Erythroblast (primary cell): Measurements from ENCODE around the gene ZFYVE21.

Source experiments
- GATA1 ChIP-seq: IDR thresholded peaks from 2 replicates; pipeline ENCODE4 v1.6.1; 2011; ENCODE audit warnings: low read depth, mild to moderate bottlenecking, control low read depth, low read length, moderate library complexity
- POLR2A ChIP-seq: IDR thresholded peaks from 2 replicates; pipeline ENCODE4 v1.6.1; 2011; ENCODE audit warnings: mild to moderate bottlenecking, low read length

GRCh38 chr14:103703433-103704385 lies 11.9 kb upstream of the ZFYVE21 start:
- no peak for TF ChIP-seq POLR2A
- no peak for TF ChIP-seq GATA1
